ENCODE measurements around the gene GCLM. TPM values are rescaled to one million over a fixed set of nuclear protein-coding genes. Genes with fewer than 3 reads are reported as not detected.
A peak's percentile ranks its signal among the peaks of the same experiment; 100 is the strongest.
"Not testable (repeated sequence)": the region's sequence is repeated elsewhere in the genome, so short reads cannot be mapped to it uniquely, and the experiment has no call there.

The GCLM gene
- total RNA-seq, 1 donor from 2014 or later = 12.8 TPM

GRCh38 chr1:93850687-93851326 lies 58.4 kb downstream of the GCLM start:
- peaks cover 15% of the 10 kb centered on the region for H3K4me1 Mint-ChIP-seq
- peaks cover 18% of the 10 kb centered on the region for H3K9me3 Mint-ChIP-seq
- peaks cover 22% of the 10 kb centered on the region for H3K36me3 Mint-ChIP-seq (ENCODE audit: low read depth)
- peak overlapping the region; percentile 54 for H3K4me3 Mint-ChIP-seq
- DNase-seq (ENCODE audit: low read depth, low spot score) = peak; percentile 58
- H3K27ac Mint-ChIP-seq (ENCODE audit: unreplicated experiment) = not testable (repeated sequence)
- peak; percentile 69 for TF ChIP-seq CTCF (conservative IDR thresholded peaks at IDR 0.05)
- peaks cover 16% of the 10 kb centered on the region for H3K27me3 Mint-ChIP-seq (ENCODE audit: low read depth)

- Mint-ChIP-seq H3K27ac (ENCODE audit: unreplicated experiment) (peak overlapping the region; percentile 97), H3K4me3 (peak overlapping the region; percentile 98), H3K4me1 (peaks cover 35% of the 10 kb centered on the region), H3K36me3 (ENCODE audit: low read depth) (peaks cover 15% of the 10 kb centered on the region), H3K27me3 (ENCODE audit: low read depth) (peaks cover 19% of the 10 kb centered on the region), H3K9me3 (peaks cover 9% of the 10 kb centered on the region)
- no peak for DNase-seq (ENCODE audit: low read depth, low spot score)
- TF ChIP-seq CTCF (conservative IDR thresholded peaks at IDR 0.05) = no peak
These were observed 60.8 kb downstream of the GCLM start for GRCh38 chr1:93848350-93848883.

- H3K27me3 Mint-ChIP-seq (ENCODE audit: low read depth) = peaks cover 19% of the 10 kb centered on the region
- H3K36me3 Mint-ChIP-seq (ENCODE audit: low read depth) = peaks cover 15% of the 10 kb centered on the region
- peaks cover 9% of the 10 kb centered on the region for H3K9me3 Mint-ChIP-seq
- peak; percentile 63 for DNase-seq (ENCODE audit: low read depth, low spot score)
- peaks cover 35% of the 10 kb centered on the region for H3K4me1 Mint-ChIP-seq
- TF ChIP-seq CTCF (conservative IDR thresholded peaks at IDR 0.05) = no peak
- H3K27ac Mint-ChIP-seq (ENCODE audit: unreplicated experiment) = peak overlapping the region; percentile 97
- peak overlapping the region; percentile 98 for H3K4me3 Mint-ChIP-seq
These were observed 61.4 kb downstream of the GCLM start for GRCh38 chr1:93847811-93848288.

GRCh38 chr1:93846992-93847810 lies 62.0 kb downstream of the GCLM start:
- peaks cover 9% of the 10 kb centered on the region for H3K9me3 Mint-ChIP-seq
- peaks cover 19% of the 10 kb centered on the region for H3K27me3 Mint-ChIP-seq (ENCODE audit: low read depth)
- H3K4me3 Mint-ChIP-seq = peak overlapping the region; percentile 98
- H3K4me1 Mint-ChIP-seq = peaks cover 35% of the 10 kb centered on the region
- peak; percentile 25 for TF ChIP-seq CTCF (conservative IDR thresholded peaks at IDR 0.05)
- H3K27ac Mint-ChIP-seq (ENCODE audit: unreplicated experiment) = peak overlapping the region; percentile 97
- H3K36me3 Mint-ChIP-seq (ENCODE audit: low read depth) = peaks cover 15% of the 10 kb centered on the region
- peak; percentile 86 for DNase-seq (ENCODE audit: low read depth, low spot score)

GRCh38 chr1:93846206-93846991 lies 62.8 kb downstream of the GCLM start:
- Mint-ChIP-seq H3K4me1 (peaks cover 35% of the 10 kb centered on the region), H3K27ac (ENCODE audit: unreplicated experiment) (peak overlapping the region; percentile 98), H3K27me3 (ENCODE audit: low read depth) (peaks cover 19% of the 10 kb centered on the region), H3K4me3 (peak overlapping the region; percentile 98), H3K9me3 (peaks cover 9% of the 10 kb centered on the region), H3K36me3 (ENCODE audit: low read depth) (peaks cover 15% of the 10 kb centered on the region)
- peak; percentile 47 for TF ChIP-seq CTCF (conservative IDR thresholded peaks at IDR 0.05)
- DNase-seq (ENCODE audit: low read depth, low spot score) = peak; percentile 83

Measured in neural crest cell (in vitro differentiated cells).